Adrenal gland (tissue), 12 donors: Measurements from ENCODE around the gene DACH2. TPM values are rescaled to one million over a fixed set of nuclear protein-coding genes. Genes with fewer than 3 reads are reported as not detected.

Source experiments
- DNase-seq, 7 donors: peaks; one replicate each; pipeline ENCODE4 v3.0.0-alpha.2; 2019 to 2020
- H3K27ac ChIP-seq, 5 donors: fragments of 200-600 bp; sonication (generic) in 4 of 5; 1 replicate in 3 of 5; 2 replicates in 2 of 5; pipeline versions ENCODE4 v1.5.1 to v1.8.0; 2016 to 2020; ENCODE audit warnings: mild to moderate bottlenecking in 1 of 5
- H3K27me3 ChIP-seq: fragments of 200-600 bp; 2 replicates; pipeline ENCODE4 v1.8.0; 2021
- H3K36me3 ChIP-seq, 2 donors: fragments of 200-600 bp; replicated peaks in 1 of 2; 1 replicate in 1 of 2; 2 replicates in 1 of 2; pipeline versions ENCODE4 v1.5.1 to v1.8.0; 2018 to 2022
- H3K4me1 ChIP-seq, 2 donors: fragments of 200-600 bp; replicated peaks in 1 of 2; 1 replicate in 1 of 2; 2 replicates in 1 of 2; pipeline versions ENCODE4 v1.5.1 to v1.8.0; 2018 to 2021
- H3K4me3 ChIP-seq, 4 donors: fragments of 200-600 bp; sonication (generic) in 3 of 4; one replicate each; pipeline ENCODE4 v1.5.1; 2016 to 2018
- H3K9me3 ChIP-seq, 3 donors: fragments of 200-600 bp; sonication (generic) in 1 of 3; replicated peaks in 1 of 3; 1 replicate in 2 of 3; 2 replicates in 1 of 3; pipeline versions ENCODE4 v1.5.1 to v1.8.0; 2016 to 2021
- CTCF ChIP-seq, 6 experiments: fragments of 450-650 bp in 4 of 6; fragments of 200-600 bp in 2 of 6; sonication (generic) in 1 of 6; IDR thresholded peaks; 1 replicate in 5 of 6; 2 replicates in 1 of 6; pipeline versions ENCODE4 v1.5.1 to v1.8.0; 2016 to 2021; ENCODE audit warnings: antibody characterized with exemption in 6 of 6, mild to moderate bottlenecking in 2 of 6, moderate library complexity in 1 of 6
- POLR2A ChIP-seq, 2 donors: fragments of 450-650 bp; IDR thresholded peaks; one replicate each; pipeline ENCODE4 v1.6.1; 2017; ENCODE audit warnings: antibody characterized with exemption in 2 of 2, mild to moderate bottlenecking in 2 of 2, moderate library complexity in 1 of 2
- WGBS, 4 donors: extraction: QIAGEN DNeasy Blood & Tissue Kit in 2 of 4; methylation state at CpG; one replicate each; pipeline versions ENCODE4 v1.1.5 to v1.1.7; 2013 to 2017; 5-methylcytosine and 5-hydroxymethylcytosine counted together
- intact Hi-C, 2 donors: fragments of 100-400 bp; cut with DNase I; formaldehyde crosslinking; loops; one replicate each; pipeline versions ENCODE4 v1.14.1 to v1.15.0; 2022 to 2023
- polyA plus RNA-seq, 3 donors: library from polyadenylated mRNA; stranded (reverse); fragments of 200-250 nt in 2 of 3; fragments of 350-450 nt in 1 of 3; fragmentation: Illumina TruSeq in 1 of 3; extraction: RNeasy Lipid Tissue Mini Kit (QIAGEN cat#74804) in 1 of 3; gene quantifications; one replicate each; pipeline ENCODE4 v1.2.3, GENCODE V29; 2013 to 2014
- total RNA-seq, 9 donors: library from RNA; depleted of rRNA in 4 of 9; stranded (reverse); fragments of >200 nt in 4 of 9; fragments of 120-200 nt in 1 of 9; fragmentation: NEBNext Ultra II Directional in 1 of 9; extraction: Animal tissue kit (Norgen Biotek cat#: 25700) in 1 of 9; gene quantifications; one replicate each; pipeline versions ENCODE4 v1.1.0 to v1.2.4, GENCODE V29; 2013 to 2023
- donor health status: healthy with polysubstance abuse.
- donor health status: Bipolar disorder and iron deficiency.
- donor health status: DM: yes; HTN: yes; CAD: no.
- donor health status: DM: no; HTN: no; CAD: no.
- donor health status: DM: no; HTN: no; CAD: no.
- donor health status: DM: yes; HTN: yes; CAD: no.

Gene DACH2
- total and polyA plus RNA-seq, 12 donors = 0.08 to 7.7 (median 0.09) TPM; not detected in 6

DNA sequence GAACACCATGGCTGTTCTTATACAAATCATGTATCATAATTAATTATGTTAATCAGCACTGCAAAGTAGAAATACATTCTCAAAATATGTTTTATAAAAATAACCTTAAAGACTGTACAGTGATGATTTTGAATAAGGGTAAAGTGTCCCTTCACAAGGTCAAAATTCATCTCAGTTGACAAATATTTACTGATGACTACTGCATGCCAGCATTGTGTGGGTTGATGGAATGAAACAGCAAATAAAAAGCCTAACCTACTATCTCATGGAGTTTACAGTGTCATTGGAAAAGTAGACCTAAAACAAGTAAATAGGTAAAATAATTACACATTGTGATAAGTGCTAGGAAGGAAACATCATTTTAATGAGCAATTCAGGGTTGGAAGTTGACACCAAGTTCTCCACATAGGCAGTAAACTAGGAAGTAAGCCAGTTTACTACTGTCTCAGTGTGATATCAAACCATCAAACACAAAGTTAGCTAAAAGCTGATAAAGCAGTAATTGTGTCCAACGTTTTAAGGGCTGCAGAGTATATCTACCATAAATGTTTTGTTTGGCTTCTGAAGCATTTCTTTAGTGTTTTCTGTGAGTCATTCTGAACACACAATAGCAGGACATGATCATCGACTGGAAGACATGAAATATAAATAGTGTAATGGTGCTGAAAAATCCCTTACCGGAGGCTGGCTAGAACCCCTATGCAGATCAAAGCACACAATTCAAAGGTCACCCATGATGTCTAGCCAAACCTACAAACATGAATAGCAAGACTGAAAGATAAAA, 221.8 kb downstream of the DACH2 start:
- Histone ChIP-seq H3K4me3 (no peak overlapping the region), H3K9me3 (no peaks in the 10 kb centered on the region), H3K27me3 (no peaks in the 10 kb centered on the region), H3K27ac (no peak overlapping the region), H3K36me3 (no peaks in the 10 kb centered on the region), H3K4me1 (no peaks in the 10 kb centered on the region)
- TF ChIP-seq CTCF (IDR thresholded peaks at IDR 0.05) = no peak
- intact Hi-C loops = no loop called here
- WGBS, 4 donors = 26 to 37% (median 32%) methylated on average over 3 of the region's 3 CpGs
- DNase-seq = no peak

DNA sequence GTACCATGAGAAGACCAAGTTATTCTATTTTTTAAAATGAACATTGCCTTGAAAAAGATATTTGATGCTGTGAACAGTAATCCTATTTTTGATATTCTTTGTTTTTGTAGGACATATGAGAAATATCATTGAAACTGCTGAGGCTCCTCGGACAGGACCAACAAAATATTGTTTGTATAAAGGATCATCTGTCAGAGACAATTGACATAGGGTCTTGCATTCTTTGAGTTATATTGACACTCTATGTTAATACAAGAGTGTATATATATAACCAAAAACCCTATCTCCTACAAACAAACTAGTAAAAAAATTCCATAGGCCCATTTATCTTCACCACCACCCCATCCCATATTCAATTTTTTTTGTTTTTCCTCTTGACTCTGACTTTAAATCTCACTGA, 222.7 kb downstream of the DACH2 start:
- Histone ChIP-seq H3K27me3 (no peaks in the 10 kb centered on the region), H3K27ac (no peak overlapping the region), H3K4me3 (no peak overlapping the region), H3K36me3 (no peaks in the 10 kb centered on the region), H3K9me3 (no peaks in the 10 kb centered on the region), H3K4me1 (no peaks in the 10 kb centered on the region)
- WGBS, 4 donors = 59 to 68% (median 64%) methylated on average over 1 of the region's 1 CpG
- TF ChIP-seq CTCF (IDR thresholded peaks at IDR 0.05) = no peak
- TF ChIP-seq POLR2A (IDR thresholded peaks at IDR 0.05) = no peak
- intact Hi-C loops = no loop called here
- no peak for DNase-seq

- no peaks in the 10 kb centered on the region for H3K9me3 ChIP-seq
- no peak for TF ChIP-seq CTCF (IDR thresholded peaks at IDR 0.05)
- no peak for TF ChIP-seq POLR2A (IDR thresholded peaks at IDR 0.05)
- DNase-seq = no peak
- no peak overlapping the region for H3K27ac ChIP-seq
- peaks cover 5% of the 10 kb centered on the region for H3K27me3 ChIP-seq
- intact Hi-C loops = no loop called here
- no peaks in the 10 kb centered on the region for H3K36me3 ChIP-seq
- no peaks in the 10 kb centered on the region for H3K4me1 ChIP-seq
- H3K4me3 ChIP-seq = no peak overlapping the region
Observed at GRCh38 chrX:86379209-86379608, 231.0 kb downstream of the DACH2 start.

DNA sequence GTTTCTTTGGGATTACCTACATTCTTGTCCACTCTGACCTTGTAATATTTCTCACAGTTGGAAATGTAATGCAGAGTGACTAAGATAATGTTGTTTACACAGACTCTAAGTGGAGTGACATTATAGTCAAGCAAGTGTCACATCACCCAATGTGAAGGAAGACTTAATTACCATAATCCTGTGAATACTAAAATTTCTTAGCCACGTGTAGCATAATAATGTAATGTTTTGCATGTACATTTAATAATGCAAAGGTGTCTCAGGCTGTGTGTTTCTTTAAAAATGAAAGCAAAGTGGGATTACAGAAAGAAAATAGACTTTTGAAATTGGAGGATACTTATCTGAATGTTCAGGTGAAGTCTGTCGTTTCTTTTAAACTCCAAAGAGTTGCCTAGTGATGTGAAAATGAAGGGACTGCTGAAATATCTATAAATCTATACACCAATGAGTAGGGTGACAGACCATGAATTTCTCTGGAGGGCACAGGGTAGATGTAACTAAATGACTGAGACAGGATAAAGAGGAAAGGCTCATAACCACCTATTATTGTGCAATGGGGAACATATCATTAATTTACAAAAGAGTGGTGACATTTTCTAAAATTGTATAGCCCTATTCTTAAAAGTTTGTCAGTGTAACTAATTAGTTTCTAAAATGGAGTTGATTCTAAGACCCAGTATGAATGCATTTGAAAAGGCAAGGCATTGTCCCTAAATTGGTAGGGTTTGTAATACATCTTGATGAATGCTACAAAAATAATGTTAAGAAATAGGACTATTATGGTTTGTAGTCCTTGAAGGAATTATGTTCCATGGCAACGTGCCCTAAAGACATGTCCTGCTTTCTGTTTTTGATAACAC, 235.7 kb downstream of the DACH2 start:
- no peaks in the 10 kb centered on the region for H3K4me1 ChIP-seq
- WGBS, 4 donors = 19 to 32% (median 25%) methylated on average over 3 of the region's 3 CpGs

More for the DNA sequence above, 235.7 kb downstream of the DACH2 start:
- DNase-seq = no peak
- Histone ChIP-seq H3K9me3 (no peaks in the 10 kb centered on the region), H3K4me3 (no peak overlapping the region), H3K27me3 (peaks cover 12% of the 10 kb centered on the region), H3K36me3 (no peaks in the 10 kb centered on the region), H3K27ac (no peak overlapping the region)
- no peak for TF ChIP-seq POLR2A (IDR thresholded peaks at IDR 0.05)
- TF ChIP-seq CTCF (IDR thresholded peaks at IDR 0.05) = no peak
- intact Hi-C loops = no loop called here
